ENCODE measurements around the gene AAK1.

AAK1 gene

GRCh38 chr2:69483024-69483423 is 160.5 kb downstream of the AAK1 start:
- DNase-seq (ENCODE audit: low read depth): no peak
- no peak for TF ChIP-seq CTCF (IDR thresholded peaks at IDR 0.05; ENCODE audit: control insufficient read depth, extremely low read depth, insufficient read depth)
- no peak overlapping the region for H3K4me3 ChIP-seq (ENCODE audit: low read depth, low read length)

DNA sequence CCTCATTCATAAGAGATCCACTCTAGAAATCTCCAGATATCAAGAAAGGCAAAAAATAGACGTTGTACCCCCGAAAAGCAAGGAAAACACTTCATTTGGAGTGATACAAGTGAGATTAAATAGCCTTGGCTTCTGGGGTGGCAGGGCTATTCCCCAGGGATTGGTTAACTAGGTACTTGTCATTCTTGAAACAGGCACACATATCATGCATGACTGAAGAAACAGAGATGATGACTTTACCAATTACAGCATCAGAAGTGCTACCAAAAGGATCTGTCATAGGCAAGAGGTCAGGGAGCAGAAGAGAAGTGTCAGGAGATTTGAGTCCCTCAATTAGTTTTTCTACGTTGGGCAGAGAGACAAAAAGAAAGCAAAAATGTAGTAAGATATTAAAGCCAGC is 161.1 kb downstream of the AAK1 start:
- TF ChIP-seq CTCF (IDR thresholded peaks at IDR 0.05; ENCODE audit: control insufficient read depth, extremely low read depth, insufficient read depth): no peak
- no peak for DNase-seq (ENCODE audit: low read depth)
- H3K4me3 ChIP-seq (ENCODE audit: low read depth, low read length): no peak overlapping the region

GRCh38 chr2:69481421-69481820 is 162.1 kb downstream of the AAK1 start:
- DNase-seq (ENCODE audit: low read depth): no peak
- H3K4me3 ChIP-seq (ENCODE audit: low read depth, low read length): no peak overlapping the region
- TF ChIP-seq CTCF (IDR thresholded peaks at IDR 0.05; ENCODE audit: control insufficient read depth, extremely low read depth, insufficient read depth): no peak

DNA sequence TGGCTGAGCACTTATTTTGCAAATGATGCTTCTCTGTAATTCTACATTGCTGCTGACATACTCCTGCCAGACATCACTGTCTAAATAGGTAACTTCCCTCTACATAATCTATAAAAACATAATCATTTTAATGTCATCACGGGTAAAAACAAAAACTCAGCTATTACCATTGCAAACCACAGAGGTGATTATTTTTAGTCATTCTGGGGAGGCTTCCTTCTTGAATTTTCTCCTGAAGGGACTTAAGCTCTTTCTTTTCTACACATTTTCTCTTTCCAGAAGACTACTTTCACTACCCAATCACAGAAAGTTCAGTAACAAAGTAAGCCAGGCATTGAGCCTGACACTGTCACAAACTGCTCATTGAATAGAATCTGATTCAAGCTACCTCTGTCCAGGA is 165.9 kb downstream of the AAK1 start:
- no peak for DNase-seq (ENCODE audit: low read depth)
- no peak overlapping the region for H3K4me3 ChIP-seq (ENCODE audit: low read depth, low read length)
- TF ChIP-seq CTCF (IDR thresholded peaks at IDR 0.05; ENCODE audit: control insufficient read depth, extremely low read depth, insufficient read depth): no peak

GRCh38 chr2:69474688-69475087 is 168.9 kb downstream of the AAK1 start:
- DNase-seq (ENCODE audit: low read depth): no peak
- no peak for TF ChIP-seq CTCF (IDR thresholded peaks at IDR 0.05; ENCODE audit: control insufficient read depth, extremely low read depth, insufficient read depth)
- no peak overlapping the region for H3K4me3 ChIP-seq (ENCODE audit: low read depth, low read length)

DNA sequence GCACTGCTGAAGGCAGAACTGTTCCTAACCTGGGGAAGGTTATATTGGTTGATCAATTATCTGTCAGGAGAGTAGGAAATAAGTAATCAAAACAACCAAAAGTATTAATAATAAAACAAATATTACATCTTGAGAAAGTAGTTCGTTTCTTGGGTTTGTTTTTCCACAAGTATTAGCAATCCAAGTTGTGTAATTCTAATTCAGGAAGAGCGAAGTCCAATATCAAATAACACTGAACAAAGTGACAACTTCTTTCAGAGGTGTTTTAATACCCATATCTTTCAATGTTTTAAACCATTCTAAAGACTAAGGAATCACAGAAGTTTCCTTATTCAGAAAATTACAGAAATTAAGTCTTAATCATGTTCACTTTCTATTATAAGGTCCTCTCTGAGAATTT is 171.7 kb downstream of the AAK1 start:
- H3K4me3 ChIP-seq (ENCODE audit: low read depth, low read length): no peak overlapping the region
- no peak for DNase-seq (ENCODE audit: low read depth)

More for the DNA sequence above, 171.7 kb downstream of the AAK1 start:
- no peak for TF ChIP-seq CTCF (IDR thresholded peaks at IDR 0.05; ENCODE audit: control insufficient read depth, extremely low read depth, insufficient read depth)
